SK-N-SH (cell line): ENCODE measurements around the gene FBXW5. TPM values are rescaled to one million over a fixed set of nuclear protein-coding genes. Genes with fewer than 3 reads are reported as not detected.

ENCODE experiments used
- CTCF ChIA-PET: fragments of 300-600, 350-600 bp; formaldehyde crosslinking; extraction: SDS; loops from one replicate; lab custom pipeline; 2021; lab: Yijun Ruan, JAX
- POLR2A ChIA-PET: fragments of 350-600 bp; sonication (Branson Sonifier 250); formaldehyde crosslinking; extraction: SDS; loops from one replicate; lab custom pipeline; 2020; ENCODE audit warnings: antibody characterized with exemption, inconsistent platforms; lab: Yijun Ruan, JAX
- DNase-seq: peaks from one replicate; pipeline ENCODE4 v3.0.0; 2012
- H2AFZ ChIP-seq: fragments of 200-600 bp; sonication (generic); 2 replicates; pipeline ENCODE4 v1.8.1; 2016; ENCODE audit warnings: antibody characterized with exemption, mild to moderate bottlenecking, low read depth
- H3F3A ChIP-seq: fragments of 200-600 bp; sonication (generic); replicated peaks from 2 replicates; pipeline ENCODE3; 2016; ENCODE audit warnings: antibody characterized with exemption, mild to moderate bottlenecking; ENCODE audit not compliant: insufficient read depth
- H3K27ac ChIP-seq, 2 experiments: fragments of 200-500 bp in 1 of 2; fragments of 200-600 bp in 1 of 2; sonication (Bioruptor generic) in 1 of 2; sonication (generic), shearing (Covaris generic) in 1 of 2; 2 replicates each; pipeline versions ENCODE4 v1.5.1 to v1.6.1; 2014 to 2016; ENCODE audit warnings: low read depth in 2 of 2, inconsistent platforms in 1 of 2, low read length in 1 of 2, mild to moderate bottlenecking in 1 of 2, mixed read lengths in 1 of 2
- H3K27me3 ChIP-seq: fragments of 200-600 bp; sonication (generic), shearing (Covaris generic); 2 replicates; pipeline ENCODE4 v1.6.1; 2016; ENCODE audit warnings: mixed run types; ENCODE audit not compliant: insufficient read depth
- H3K36me3 ChIP-seq, 2 experiments: fragments of 200-500 bp in 1 of 2; fragments of 200-600 bp in 1 of 2; sonication (Bioruptor generic) in 1 of 2; sonication (generic) in 1 of 2; replicated peaks in 1 of 2; 2 replicates each; pipeline versions ENCODE3 to v1.5.1; 2014 to 2016; ENCODE audit warnings: low read length in 1 of 2, mild to moderate bottlenecking in 1 of 2; ENCODE audit not compliant: insufficient read depth in 2 of 2, control insufficient read depth in 1 of 2
- H3K4me1 ChIP-seq, 2 experiments: fragments of 200-500 bp in 1 of 2; fragments of 200-600 bp in 1 of 2; sonication (Bioruptor generic) in 1 of 2; sonication (generic), shearing (Covaris generic) in 1 of 2; 2 replicates each; pipeline versions ENCODE4 v1.5.1 to v1.6.1; 2014 to 2016; ENCODE audit warnings: low read depth in 1 of 2, low read length in 1 of 2, mixed run types in 1 of 2; ENCODE audit not compliant: insufficient read depth in 2 of 2, control insufficient read depth in 1 of 2
- H3K4me2 ChIP-seq: fragments of 200-600 bp; sonication (generic), shearing (Covaris generic); 2 replicates; pipeline ENCODE4 v1.6.1; 2017; ENCODE audit warnings: mixed run types
- H3K4me3 ChIP-seq, 2 experiments: fragments of 200-500 bp in 1 of 2; fragments of 200-600 bp in 1 of 2; sonication (Bioruptor generic) in 1 of 2; sonication (generic), shearing (Covaris generic) in 1 of 2; 2 replicates each; pipeline versions ENCODE4 v1.5.1 to v1.8.1; 2014 to 2016; ENCODE audit warnings: low read depth in 2 of 2, inconsistent platforms in 1 of 2, low read length in 1 of 2, mild to moderate bottlenecking in 1 of 2, mixed read lengths in 1 of 2, moderate library complexity in 1 of 2
- H3K79me2 ChIP-seq: fragments of 200-600 bp; sonication (generic); 2 replicates; pipeline ENCODE4 v1.8.1; 2017; ENCODE audit warnings: mild to moderate bottlenecking; ENCODE audit not compliant: insufficient read depth
- H3K9ac ChIP-seq: fragments of 200-600 bp; sonication (generic); 2 replicates; pipeline ENCODE4 v1.6.1; 2017; ENCODE audit warnings: mixed run types
- H3K9me2 ChIP-seq: fragments of 200-600 bp; sonication (generic); 2 replicates; pipeline ENCODE4 v1.6.1; 2017; ENCODE audit warnings: mixed run types
- H3K9me3 ChIP-seq: fragments of 200-600 bp; sonication (generic); 2 replicates; pipeline ENCODE4 v1.6.1; 2017; ENCODE audit warnings: mixed run types, mild to moderate bottlenecking, moderate library complexity
- H4K20me1 ChIP-seq: fragments of 200-600 bp; sonication (generic); 2 replicates; pipeline ENCODE4 v1.6.1; 2017; ENCODE audit warnings: mild to moderate bottlenecking, mixed run types; ENCODE audit not compliant: insufficient read depth
- GABPA ChIP-seq: IDR thresholded peaks from 2 replicates; pipeline ENCODE4 v1.4.0; 2012; ENCODE audit warnings: low read depth, mild to moderate bottlenecking
- RAD21 ChIP-seq: IDR thresholded peaks from 2 replicates; pipeline ENCODE4 v1.6.1; 2012; ENCODE audit warnings: mild to moderate bottlenecking, low read length
- SIN3A ChIP-seq: IDR thresholded peaks from 2 replicates; pipeline ENCODE4 v1.6.1; 2012; ENCODE audit warnings: low read depth, mild to moderate bottlenecking, low read length, moderate library complexity, borderline replicate concordance
- TEAD4 ChIP-seq: IDR thresholded peaks from 2 replicates; pipeline ENCODE4 v1.4.0; 2012; ENCODE audit warnings: mild to moderate bottlenecking, borderline replicate concordance; ENCODE audit not compliant: insufficient read depth
- YY1 ChIP-seq: IDR thresholded peaks from 2 replicates; pipeline ENCODE4 v1.4.0; 2012; ENCODE audit warnings: low read depth, mild to moderate bottlenecking
- WGBS: methylation state at CpG from one replicate; pipeline ENCODE4 v1.1.6; 2017; ENCODE audit warnings: low lambda C conversion rate; 5-methylcytosine and 5-hydroxymethylcytosine counted together
- polyA plus RNA-seq, 3 experiments: library from polyadenylated mRNA; depleted of rRNA; stranded (reverse); fragments of >200 nt; gene quantifications; 2 replicates each; pipeline ENCODE4 v1.2.3, GENCODE V29; 2012
- TF ChIP-seq, protein P1 (sequence below): fragments of 200-600 bp; sonication (generic); IDR thresholded peaks from 2 replicates; pipeline ENCODE4 v1.6.1; 2017; ENCODE audit warnings: antibody characterized with exemption, mild to moderate bottlenecking, moderate library complexity
- TF ChIP-seq, protein P2 (sequence below): IDR thresholded peaks from 2 replicates; pipeline ENCODE4 v1.4.0; 2012; ENCODE audit warnings: low read depth, borderline replicate concordance
- TF ChIP-seq, protein P3 (sequence below): fragments of 150-350 bp; IDR thresholded peaks from 2 replicates; pipeline ENCODE4 v1.6.1; 2016; ENCODE audit warnings: mild to moderate bottlenecking, low read depth, low read length
- TF ChIP-seq, protein P4 (sequence below): IDR thresholded peaks from 2 replicates; pipeline ENCODE4 v1.4.0; 2012; ENCODE audit warnings: low read depth

Gene FBXW5
- polyA plus RNA-seq, 1 of the 3 experiments (the other 2 are of a cell fraction), result 78.9 TPM

DNA sequence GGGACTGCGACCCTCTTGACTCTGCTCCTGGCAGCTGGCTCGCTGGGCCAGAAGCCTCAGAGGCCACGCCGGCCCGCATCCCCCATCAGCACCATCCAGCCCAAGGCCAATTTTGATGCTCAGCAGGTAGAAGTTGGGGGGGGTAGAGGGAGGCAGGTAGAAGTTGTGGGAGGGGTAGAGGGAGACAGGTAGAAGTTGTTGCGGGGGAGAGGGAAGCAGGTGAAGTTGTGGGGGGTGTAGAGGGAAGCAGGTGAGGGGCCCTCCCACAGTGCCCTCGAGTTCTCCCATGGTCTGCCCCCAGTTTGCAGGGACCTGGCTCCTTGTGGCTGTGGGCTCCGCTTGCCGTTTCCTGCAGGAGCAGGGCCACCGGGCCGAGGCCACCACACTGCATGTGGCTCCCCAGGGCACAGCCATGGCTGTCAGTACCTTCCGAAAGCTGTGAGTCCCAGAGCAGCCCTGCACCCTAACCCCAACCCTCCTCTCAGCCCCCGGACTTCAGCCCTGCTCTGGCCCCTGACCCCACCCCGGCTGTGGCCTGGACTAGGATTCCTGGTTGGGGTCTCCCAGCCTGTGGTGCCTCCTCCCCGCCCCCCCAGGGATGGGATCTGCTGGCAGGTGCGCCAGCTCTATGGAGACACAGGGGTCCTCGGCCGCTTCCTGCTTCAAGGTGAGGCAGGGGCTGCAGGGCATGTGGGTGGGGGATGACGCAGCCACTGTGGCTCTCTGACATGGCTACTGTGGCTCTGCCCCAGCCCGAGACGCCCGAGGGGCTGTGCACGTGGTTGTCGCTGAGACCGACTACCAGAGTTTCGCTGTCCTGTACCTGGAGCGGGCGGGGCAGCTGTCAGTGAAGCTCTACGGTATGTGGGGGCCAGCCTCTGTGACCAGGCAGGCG, 1.0 kb upstream of the FBXW5 start (continued):
- TF ChIP-seq TEAD4 (no peak), RAD21 (no peak)

DNA sequence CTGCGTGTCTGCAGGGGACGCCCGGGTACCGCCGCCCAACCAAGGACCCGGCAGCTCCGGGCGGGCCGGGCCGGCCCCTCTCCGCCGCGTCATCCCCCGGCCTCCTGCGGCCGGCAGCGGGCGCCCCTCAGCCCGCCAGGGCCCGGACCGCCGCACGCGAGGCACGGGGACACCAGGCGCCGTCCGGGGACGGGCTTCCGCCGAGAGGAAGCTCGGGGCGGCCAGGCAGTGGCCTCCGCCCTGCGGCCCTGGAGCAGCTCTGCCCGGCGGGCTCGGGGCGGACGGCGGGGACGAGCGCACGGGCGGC, 373 bp downstream of the FBXW5 start:
- POLR2A ChIA-PET, result interaction anchor here (1.2 kb wide), 2 partner anchors 48 to 52 kb away, joined by 3 to 4 read pairs; partner anchors contain the start of genes CLIC3 and PAXX

More for the DNA sequence above, 373 bp downstream of the FBXW5 start:
- Histone ChIP-seq H3K27me3 (no peaks in the 10 kb centered on the region), H3K4me3 (peak overlapping the region; percentile 77 to 94), H3K9ac (peak overlapping the region; percentile 80), H2AFZ (no peak overlapping the region), H4K20me1 (peaks cover 13% of the 10 kb centered on the region), H3K4me1 (peaks cover 0 to 18% of the 10 kb centered on the region in 2 experiments; a peak in 1 of 4 replicates), H3K4me2 (peak overlapping the region; percentile 96), H3K36me3 (peaks cover 6 to 38% of the 10 kb centered on the region in 2 experiments), H3K9me2 (no peaks in the 10 kb centered on the region), H3K9me3 (no peaks in the 10 kb centered on the region), H3K79me2 (peaks cover 28% of the 10 kb centered on the region), H3K27ac (peak overlapping the region; percentile 22 to 86; a peak in 3 of 4 replicates), H3F3A (peaks cover 2% of the 10 kb centered on the region)
- WGBS, result 0% methylated on average over 6 of the region's 45 CpGs
- TF ChIP-seq, protein P1, sequence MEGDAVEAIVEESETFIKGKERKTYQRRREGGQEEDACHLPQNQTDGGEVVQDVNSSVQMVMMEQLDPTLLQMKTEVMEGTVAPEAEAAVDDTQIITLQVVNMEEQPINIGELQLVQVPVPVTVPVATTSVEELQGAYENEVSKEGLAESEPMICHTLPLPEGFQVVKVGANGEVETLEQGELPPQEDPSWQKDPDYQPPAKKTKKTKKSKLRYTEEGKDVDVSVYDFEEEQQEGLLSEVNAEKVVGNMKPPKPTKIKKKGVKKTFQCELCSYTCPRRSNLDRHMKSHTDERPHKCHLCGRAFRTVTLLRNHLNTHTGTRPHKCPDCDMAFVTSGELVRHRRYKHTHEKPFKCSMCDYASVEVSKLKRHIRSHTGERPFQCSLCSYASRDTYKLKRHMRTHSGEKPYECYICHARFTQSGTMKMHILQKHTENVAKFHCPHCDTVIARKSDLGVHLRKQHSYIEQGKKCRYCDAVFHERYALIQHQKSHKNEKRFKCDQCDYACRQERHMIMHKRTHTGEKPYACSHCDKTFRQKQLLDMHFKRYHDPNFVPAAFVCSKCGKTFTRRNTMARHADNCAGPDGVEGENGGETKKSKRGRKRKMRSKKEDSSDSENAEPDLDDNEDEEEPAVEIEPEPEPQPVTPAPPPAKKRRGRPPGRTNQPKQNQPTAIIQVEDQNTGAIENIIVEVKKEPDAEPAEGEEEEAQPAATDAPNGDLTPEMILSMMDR, result no peak
- TF ChIP-seq, protein P2, sequence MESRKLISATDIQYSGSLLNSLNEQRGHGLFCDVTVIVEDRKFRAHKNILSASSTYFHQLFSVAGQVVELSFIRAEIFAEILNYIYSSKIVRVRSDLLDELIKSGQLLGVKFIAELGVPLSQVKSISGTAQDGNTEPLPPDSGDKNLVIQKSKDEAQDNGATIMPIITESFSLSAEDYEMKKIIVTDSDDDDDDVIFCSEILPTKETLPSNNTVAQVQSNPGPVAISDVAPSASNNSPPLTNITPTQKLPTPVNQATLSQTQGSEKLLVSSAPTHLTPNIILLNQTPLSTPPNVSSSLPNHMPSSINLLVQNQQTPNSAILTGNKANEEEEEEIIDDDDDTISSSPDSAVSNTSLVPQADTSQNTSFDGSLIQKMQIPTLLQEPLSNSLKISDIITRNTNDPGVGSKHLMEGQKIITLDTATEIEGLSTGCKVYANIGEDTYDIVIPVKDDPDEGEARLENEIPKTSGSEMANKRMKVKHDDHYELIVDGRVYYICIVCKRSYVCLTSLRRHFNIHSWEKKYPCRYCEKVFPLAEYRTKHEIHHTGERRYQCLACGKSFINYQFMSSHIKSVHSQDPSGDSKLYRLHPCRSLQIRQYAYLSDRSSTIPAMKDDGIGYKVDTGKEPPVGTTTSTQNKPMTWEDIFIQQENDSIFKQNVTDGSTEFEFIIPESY, result no peak
- no peak for TF ChIP-seq GABPA
- TF ChIP-seq, protein P3, sequence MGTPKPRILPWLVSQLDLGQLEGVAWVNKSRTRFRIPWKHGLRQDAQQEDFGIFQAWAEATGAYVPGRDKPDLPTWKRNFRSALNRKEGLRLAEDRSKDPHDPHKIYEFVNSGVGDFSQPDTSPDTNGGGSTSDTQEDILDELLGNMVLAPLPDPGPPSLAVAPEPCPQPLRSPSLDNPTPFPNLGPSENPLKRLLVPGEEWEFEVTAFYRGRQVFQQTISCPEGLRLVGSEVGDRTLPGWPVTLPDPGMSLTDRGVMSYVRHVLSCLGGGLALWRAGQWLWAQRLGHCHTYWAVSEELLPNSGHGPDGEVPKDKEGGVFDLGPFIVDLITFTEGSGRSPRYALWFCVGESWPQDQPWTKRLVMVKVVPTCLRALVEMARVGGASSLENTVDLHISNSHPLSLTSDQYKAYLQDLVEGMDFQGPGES, result no peak
- TF ChIP-seq, protein P4, sequence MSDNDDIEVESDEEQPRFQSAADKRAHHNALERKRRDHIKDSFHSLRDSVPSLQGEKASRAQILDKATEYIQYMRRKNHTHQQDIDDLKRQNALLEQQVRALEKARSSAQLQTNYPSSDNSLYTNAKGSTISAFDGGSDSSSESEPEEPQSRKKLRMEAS, result no peak
- TF ChIP-seq SIN3A, result no peak
- no peak for TF ChIP-seq RAD21
- no peak for TF ChIP-seq YY1
- DNase-seq, result peak; percentile 90
- CTCF ChIA-PET, result interaction anchor here (0.6 to 13.2 kb wide), 21 partner anchors 11 to 505 kb away, joined by 3 to 350 read pairs (median 4); partner anchors contain the start of genes ABCA2, AJM1, CLIC3 and FUT7
